Uterus (tissue), 4 donors: ENCODE measurements around the gene CABP2. TPM values are rescaled to one million over a fixed set of nuclear protein-coding genes. Genes with fewer than 3 reads are reported as not detected.

Experiments
- DNase-seq, 2 donors: peaks; one replicate each; pipeline ENCODE4 v3.0.0-alpha.2; 2019 to 2020
- H3K27ac ChIP-seq, 2 donors: fragments of 200-600 bp; sonication (generic); 1 replicate in 1 of 2; 2 replicates in 1 of 2; pipeline ENCODE4 v1.5.1; 2016 to 2018
- H3K27me3 ChIP-seq, 2 donors: fragments of 200-600 bp; sonication (generic); one replicate each; pipeline ENCODE4 v1.5.1; 2018 to 2019; ENCODE audit warnings: control low read depth in 1 of 2
- H3K36me3 ChIP-seq, 2 donors: fragments of 200-600 bp; sonication (generic); one replicate each; pipeline ENCODE4 v1.5.1; 2019; ENCODE audit warnings: control low read depth in 1 of 2
- H3K4me1 ChIP-seq, 2 donors: fragments of 200-600 bp; sonication (generic); one replicate each; pipeline ENCODE4 v1.5.1; 2018 to 2019; ENCODE audit warnings: control low read depth in 1 of 2
- H3K4me3 ChIP-seq, 2 donors: fragments of 200-600 bp; sonication (generic); 1 replicate in 1 of 2; 2 replicates in 1 of 2; pipeline ENCODE4 v1.5.1; 2018 to 2019; ENCODE audit warnings: mild to moderate bottlenecking in 1 of 2
- H3K9me3 ChIP-seq, 2 donors: fragments of 200-600 bp; sonication (generic); one replicate each; pipeline ENCODE4 v1.5.1; 2019; ENCODE audit warnings: control low read depth in 1 of 2
- CTCF ChIP-seq, 4 experiments: fragments of 200-600 bp in 2 of 4; fragments of 450-650 bp in 2 of 4; sonication (generic) in 2 of 4; IDR thresholded peaks; one replicate each; pipeline ENCODE4 v1.5.1; 2016 to 2019; ENCODE audit warnings: antibody characterized with exemption in 4 of 4, mild to moderate bottlenecking in 2 of 4, moderate library complexity in 1 of 4
- POLR2A ChIP-seq, 2 donors: fragments of 450-650 bp; IDR thresholded peaks; one replicate each; pipeline ENCODE4 v1.6.1; 2016; ENCODE audit warnings: antibody characterized with exemption in 2 of 2, mild to moderate bottlenecking in 1 of 2, moderate library complexity in 1 of 2
- intact Hi-C: fragments of 100-400 bp; cut with DNase I; formaldehyde crosslinking; loops from one replicate; pipeline ENCODE4 v1.15.1; 2023; ENCODE audit warnings: low total_unique reads
- total RNA-seq, 4 donors: library from RNA; depleted of rRNA in 3 of 4; stranded (reverse); fragments of >200 nt in 3 of 4; gene quantifications; one replicate each; pipeline versions ENCODE4 v1.1.0 to v1.2.4, GENCODE V29; 2014 to 2023
- donor health status: DM: yes; HTN: yes; CAD: no.

The CABP2 gene
- total RNA-seq, 4 donors from 2014 or later, result not detected

DNA sequence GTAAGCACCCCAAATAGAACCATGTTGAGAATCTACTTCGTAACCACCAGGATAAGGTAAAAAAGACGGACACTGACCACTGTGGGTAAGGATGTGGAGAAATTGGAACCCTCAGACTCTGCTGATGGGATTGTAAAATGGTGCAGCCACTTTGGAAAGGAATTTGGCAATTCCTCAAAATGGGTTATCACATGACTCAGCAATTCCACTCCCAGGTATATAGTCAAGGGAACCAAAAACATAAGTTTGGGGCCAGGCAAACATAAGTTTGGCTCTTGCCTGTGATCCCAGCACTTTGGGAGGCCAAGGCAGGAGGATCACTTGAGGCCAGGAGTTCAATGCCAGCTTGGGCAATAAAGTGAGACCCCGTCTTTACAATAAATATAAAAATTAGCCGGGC lies 5.1 kb upstream of the CABP2 start:
- H3K27ac ChIP-seq, result no peak overlapping the region
- no peak for TF ChIP-seq CTCF (IDR thresholded peaks at IDR 0.05)
- TF ChIP-seq POLR2A (IDR thresholded peaks at IDR 0.05), result no peak
- DNase-seq, result no peak
- H3K36me3 ChIP-seq, result no peaks in the 10 kb centered on the region
- H3K4me1 ChIP-seq, result no peaks in the 10 kb centered on the region
- no peak overlapping the region for H3K4me3 ChIP-seq
- H3K9me3 ChIP-seq, result no peaks in the 10 kb centered on the region
- intact Hi-C loops, result no loop called here
- H3K27me3 ChIP-seq, result no peaks in the 10 kb centered on the region

DNA sequence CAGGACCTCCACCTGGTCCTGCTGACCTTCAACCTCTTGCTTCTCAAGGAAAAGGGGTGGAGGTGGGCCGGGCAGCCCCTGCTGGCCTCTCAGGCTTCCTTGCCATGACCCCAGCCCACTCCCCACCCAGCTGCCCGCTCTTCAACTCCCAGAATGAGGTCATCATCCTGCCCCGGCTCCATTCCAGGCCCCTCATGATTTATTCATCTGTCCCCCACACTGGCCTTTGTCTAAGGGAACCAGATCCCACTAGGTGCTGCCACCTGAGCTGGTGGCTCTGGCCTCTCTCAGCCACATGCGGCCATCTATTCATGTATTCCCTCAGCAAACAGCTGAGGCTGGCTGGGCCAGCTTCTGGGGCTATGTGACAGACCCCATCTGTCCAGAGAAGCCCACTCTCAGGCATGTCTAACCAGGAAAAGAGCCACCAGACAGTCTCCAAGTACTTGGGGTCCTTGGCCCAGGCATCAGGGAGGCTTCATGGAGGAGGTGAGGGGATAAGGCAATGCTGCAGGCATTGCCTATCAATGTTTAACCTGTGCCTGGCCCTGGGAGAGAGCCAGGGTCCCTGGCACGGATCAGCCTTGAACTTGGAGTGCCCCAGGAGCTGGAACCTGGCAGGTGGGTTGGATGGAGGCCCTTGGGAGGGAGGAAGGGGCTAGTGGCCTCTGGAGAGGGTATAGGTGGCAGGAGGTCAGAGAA lies 2.2 kb upstream of the CABP2 start:
- no peak overlapping the region for H3K4me3 ChIP-seq
- no peak overlapping the region for H3K27ac ChIP-seq
- TF ChIP-seq POLR2A (IDR thresholded peaks at IDR 0.05), result no peak
- H3K4me1 ChIP-seq, result no peaks in the 10 kb centered on the region
- no peak for DNase-seq
- H3K27me3 ChIP-seq, result no peaks in the 10 kb centered on the region
- no peaks in the 10 kb centered on the region for H3K9me3 ChIP-seq
- intact Hi-C loops, result no loop called here
- no peaks in the 10 kb centered on the region for H3K36me3 ChIP-seq

- TF ChIP-seq CTCF (IDR thresholded peaks at IDR 0.05) (no peak), POLR2A (IDR thresholded peaks at IDR 0.05) (no peak)
- H3K36me3 ChIP-seq, result no peaks in the 10 kb centered on the region
- intact Hi-C loops, result no loop called here
- H3K4me1 ChIP-seq, result no peaks in the 10 kb centered on the region
- no peaks in the 10 kb centered on the region for H3K9me3 ChIP-seq
- no peak overlapping the region for H3K4me3 ChIP-seq
- no peak for DNase-seq
- no peaks in the 10 kb centered on the region for H3K27me3 ChIP-seq
- no peak overlapping the region for H3K27ac ChIP-seq
Measured at GRCh38 chr11:67524480-67524808, 1.2 kb upstream of the CABP2 start.

- Histone ChIP-seq H3K36me3 (no peaks in the 10 kb centered on the region), H3K4me1 (no peaks in the 10 kb centered on the region), H3K9me3 (no peaks in the 10 kb centered on the region), H3K4me3 (no peak overlapping the region), H3K27ac (no peak overlapping the region), H3K27me3 (no peaks in the 10 kb centered on the region)
- DNase-seq, result no peak
- intact Hi-C loops, result no loop called here
- TF ChIP-seq CTCF (IDR thresholded peaks at IDR 0.05), result no peak
- TF ChIP-seq POLR2A (IDR thresholded peaks at IDR 0.05), result no peak
Measured at GRCh38 chr11:67523556-67524479, 572 bp upstream of the CABP2 start.

GRCh38 chr11:67522338-67522737 lies 908 bp downstream of the CABP2 start:
- Histone ChIP-seq H3K27ac (no peak overlapping the region), H3K4me1 (no peaks in the 10 kb centered on the region), H3K27me3 (no peaks in the 10 kb centered on the region), H3K4me3 (no peak overlapping the region), H3K9me3 (no peaks in the 10 kb centered on the region), H3K36me3 (no peaks in the 10 kb centered on the region)
- DNase-seq, result no peak
- intact Hi-C loops, result no loop called here
- TF ChIP-seq CTCF (IDR thresholded peaks at IDR 0.05) (no peak), POLR2A (IDR thresholded peaks at IDR 0.05) (no peak)
